GM19025 (cell line): ENCODE measurements around the gene LAMA2.
"Not testable (repeated sequence)": the region's sequence is repeated elsewhere in the genome, so short reads cannot be mapped to it uniquely, and the experiment has no call there.

Experiments
- ATAC-seq: cut with Tn5 transposase; IDR thresholded peaks from one replicate; pipeline ENCODE4 v1.9.1; 2021; ENCODE audit warnings: mild to moderate bottlenecking, low read depth, moderate library complexity; ENCODE audit not compliant: unreplicated experiment

Gene LAMA2

GRCh38 chr6:129059650-129060049 lies 176.7 kb downstream of the LAMA2 start:
- no peak for ATAC-seq

GRCh38 chr6:129069006-129069405 lies 186.1 kb downstream of the LAMA2 start:
- no peak for ATAC-seq

DNA sequence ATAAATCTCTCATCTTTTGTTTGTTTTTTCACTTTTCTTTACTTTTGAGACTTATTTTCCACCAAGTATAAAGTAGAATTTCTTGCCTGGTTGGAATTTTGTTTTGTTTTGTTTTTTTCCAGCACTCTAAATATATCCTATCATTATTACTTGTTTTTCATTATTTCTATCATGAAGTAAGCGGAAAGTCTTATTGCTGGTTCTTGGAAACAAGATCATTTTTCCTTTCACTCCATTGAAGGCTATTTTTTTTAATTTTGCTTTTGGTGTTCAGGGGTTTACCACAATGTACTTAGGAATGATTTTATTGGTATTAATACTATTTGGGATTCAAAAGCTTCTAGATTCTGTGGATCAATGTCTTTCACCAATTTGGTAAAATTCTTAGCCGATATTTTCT lies 190.1 kb downstream of the LAMA2 start:
- no peak for ATAC-seq

DNA sequence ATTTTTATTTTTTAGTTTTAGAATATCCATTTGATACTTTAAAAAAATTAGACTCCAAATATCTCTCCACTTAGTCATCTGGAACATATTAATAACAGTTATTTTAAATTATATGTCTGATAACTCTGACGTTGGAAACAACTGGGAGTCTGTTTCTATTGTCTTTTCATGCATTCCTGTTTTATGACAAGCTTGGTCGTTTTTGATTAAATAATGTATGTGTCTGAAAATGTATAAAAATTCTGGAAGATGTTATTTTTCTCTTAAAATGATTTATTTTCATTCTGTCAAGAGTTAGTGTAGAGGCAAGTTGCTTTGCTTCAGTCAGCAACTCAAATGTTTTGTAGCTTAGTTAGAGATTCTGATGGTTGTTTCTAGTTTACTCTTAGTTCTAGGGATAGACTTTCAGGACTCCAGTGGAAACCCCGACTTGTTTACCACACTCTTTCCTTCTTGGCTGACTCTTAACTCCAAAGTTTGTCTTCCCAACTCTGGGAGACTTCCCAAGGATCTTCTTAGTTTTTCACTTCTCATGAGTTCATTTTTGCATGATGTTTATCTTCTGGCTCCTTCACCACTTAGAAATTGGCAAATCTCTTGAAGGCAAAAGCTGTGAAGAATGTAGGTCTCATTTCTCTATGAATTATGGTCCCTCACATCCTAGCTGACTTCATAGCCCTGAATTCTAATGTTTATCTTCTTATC lies 190.9 kb downstream of the LAMA2 start:
- no peak for ATAC-seq

- no peak for ATAC-seq
These were observed 201.5 kb downstream of the LAMA2 start for GRCh38 chr6:129084406-129084805.

DNA sequence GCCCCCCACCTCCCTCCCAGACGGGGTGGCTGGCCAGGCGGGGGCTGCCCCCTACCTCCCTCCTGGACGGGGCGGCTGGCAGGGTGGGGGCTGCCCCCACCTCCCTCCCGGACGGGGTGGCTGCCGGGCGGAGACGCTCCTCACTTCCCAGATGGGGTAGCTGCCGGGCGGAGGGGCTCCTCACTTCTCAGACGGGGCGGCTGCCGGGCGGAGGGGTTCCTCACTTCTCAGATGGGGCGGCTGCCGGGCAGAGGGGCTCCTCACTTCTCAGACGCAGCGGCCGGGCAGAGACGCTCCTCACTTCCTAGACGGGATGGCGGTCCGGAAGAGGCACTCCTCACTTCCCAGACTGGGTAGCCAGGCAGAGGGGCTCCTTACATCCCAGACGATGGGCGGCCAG lies 205.5 kb downstream of the LAMA2 start:
- ATAC-seq = not testable (repeated sequence)

GRCh38 chr6:129089357-129089756 lies 206.4 kb downstream of the LAMA2 start:
- no peak for ATAC-seq

GRCh38 chr6:129094147-129094546 lies 211.2 kb downstream of the LAMA2 start:
- ATAC-seq = no peak

DNA sequence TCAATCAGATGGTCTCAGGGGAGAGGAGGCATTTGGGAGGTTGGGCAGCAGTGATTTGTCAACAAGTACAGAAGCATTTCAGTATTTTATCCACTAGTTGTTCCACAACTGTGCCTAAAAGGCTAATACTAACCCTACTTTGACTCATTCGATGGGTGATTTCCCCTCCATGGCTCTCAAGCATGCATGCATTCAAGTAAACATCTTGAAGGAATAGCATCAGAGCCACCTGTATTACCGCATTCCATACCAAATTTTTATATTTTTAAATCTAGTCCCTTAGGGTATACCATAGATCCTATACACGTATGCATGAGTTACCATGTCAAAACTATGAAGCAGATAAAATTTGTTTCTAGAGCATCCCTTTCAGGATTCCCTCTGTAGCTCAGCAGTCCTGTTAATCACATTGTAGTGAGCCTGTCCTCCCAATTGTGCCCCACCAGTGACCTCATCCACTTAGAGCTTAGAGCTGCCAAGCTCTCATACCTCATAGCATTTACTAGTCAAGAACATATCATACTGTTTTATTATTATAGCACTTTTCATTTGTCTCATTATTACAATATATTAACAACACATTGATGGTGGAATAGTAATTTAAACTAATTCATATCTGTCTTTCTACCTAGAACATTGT lies 213.8 kb downstream of the LAMA2 start:
- no peak for ATAC-seq

DNA sequence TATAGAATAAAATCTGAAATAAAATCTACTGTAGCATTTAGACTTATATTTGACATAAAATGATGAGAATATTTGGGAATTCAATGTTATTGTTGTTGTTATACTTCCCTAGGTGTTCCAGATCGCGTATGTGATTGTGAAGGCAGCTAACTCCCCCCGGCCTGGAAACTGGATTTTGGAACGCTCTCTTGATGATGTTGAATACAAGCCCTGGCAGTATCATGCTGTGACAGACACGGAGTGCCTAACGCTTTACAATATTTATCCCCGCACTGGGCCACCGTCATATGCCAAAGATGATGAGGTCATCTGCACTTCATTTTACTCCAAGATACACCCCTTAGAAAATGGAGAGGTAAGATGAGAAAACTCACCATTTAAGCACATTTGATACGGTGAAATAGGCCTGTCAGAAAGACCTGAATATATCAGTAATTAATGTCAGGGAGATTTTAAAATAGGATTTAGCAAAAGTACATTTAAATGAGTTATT lies 215.2 kb downstream of the LAMA2 start:
- ATAC-seq = no peak

DNA sequence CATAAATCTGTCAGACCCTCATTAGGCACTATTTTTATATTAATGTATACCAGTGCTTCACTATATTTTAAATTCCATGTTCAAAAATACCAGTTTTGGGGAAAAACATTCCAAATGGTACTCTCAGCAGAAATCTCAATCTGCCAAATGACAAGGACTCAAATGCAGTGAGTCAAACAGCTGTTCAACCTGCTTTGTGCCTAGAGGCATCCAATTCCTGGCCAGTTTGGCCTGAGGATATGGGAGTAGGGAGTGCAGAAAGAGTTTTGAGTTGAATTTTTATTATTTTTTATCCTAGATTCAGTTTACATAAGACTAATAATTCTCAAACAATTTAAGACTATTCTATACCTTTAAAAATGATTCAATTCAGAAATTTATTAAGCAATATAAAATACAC lies 216.8 kb downstream of the LAMA2 start:
- no peak for ATAC-seq

DNA sequence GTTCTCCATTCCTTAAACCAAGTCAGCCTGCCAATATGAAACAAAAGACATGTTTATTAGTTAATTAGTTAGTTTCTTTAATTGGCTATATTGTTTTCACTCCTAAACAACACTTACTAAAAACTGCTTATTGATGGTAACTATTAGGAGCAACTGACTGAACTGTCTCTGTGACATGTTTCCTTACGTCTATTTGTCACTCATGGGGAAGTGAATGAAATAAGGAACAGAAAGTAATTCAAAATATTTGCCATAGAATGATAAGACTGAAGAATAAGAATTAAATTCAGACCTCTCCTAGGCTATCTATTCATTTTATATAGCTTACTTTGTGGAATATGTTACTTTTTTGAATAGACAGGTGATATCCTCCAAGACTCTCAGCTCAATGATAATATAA lies 217.2 kb downstream of the LAMA2 start:
- ATAC-seq = no peak

- no peak for ATAC-seq
These were observed 219.8 kb downstream of the LAMA2 start for GRCh38 chr6:129102741-129103140.

DNA sequence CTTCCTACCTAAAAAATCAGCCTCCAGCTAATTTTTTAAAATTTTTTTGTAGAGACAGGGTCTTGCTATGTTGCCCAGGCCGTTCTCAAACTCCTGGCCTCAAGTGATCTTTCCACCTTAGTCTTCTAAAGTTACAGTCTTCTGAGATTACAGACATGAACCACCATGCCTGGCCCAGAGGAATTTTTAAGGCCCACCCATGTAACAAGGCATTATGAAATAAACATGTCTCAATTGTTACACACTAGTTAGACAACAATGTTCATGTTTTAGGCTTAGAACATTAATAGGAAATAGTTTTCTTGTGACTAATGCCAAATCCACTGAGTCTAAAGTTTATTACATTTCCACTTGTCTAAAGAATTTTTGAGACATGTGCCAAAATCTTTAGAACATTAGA lies 221.2 kb downstream of the LAMA2 start:
- no peak for ATAC-seq

DNA sequence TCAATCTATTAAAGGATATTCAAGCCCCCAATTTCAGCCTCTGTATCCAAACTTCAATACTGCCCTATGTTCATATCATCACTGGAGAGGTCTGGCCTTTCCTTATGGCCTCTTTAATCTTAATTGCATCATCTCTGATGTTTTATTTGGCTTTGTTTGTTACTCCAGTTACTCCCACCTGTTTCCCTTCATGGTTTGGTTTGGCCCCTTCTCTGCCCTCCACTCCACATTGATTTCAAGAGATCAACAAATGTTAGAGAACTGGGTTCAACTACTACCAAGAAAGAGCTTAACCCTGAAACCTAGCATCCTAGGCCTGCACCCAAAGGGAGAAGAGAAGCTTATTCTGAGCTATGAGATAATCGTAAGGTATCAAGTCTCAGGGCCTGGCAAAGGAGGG lies 221.6 kb downstream of the LAMA2 start:
- no peak for ATAC-seq

- ATAC-seq = no peak
These were observed 222.1 kb downstream of the LAMA2 start for GRCh38 chr6:129105035-129105434.

GRCh38 chr6:129105793-129106192 lies 222.9 kb downstream of the LAMA2 start:
- no peak for ATAC-seq

GRCh38 chr6:129108337-129108736 lies 225.4 kb downstream of the LAMA2 start:
- ATAC-seq = no peak

- ATAC-seq = no peak
These were observed 227.9 kb downstream of the LAMA2 start for GRCh38 chr6:129110690-129111343.

- no peak for ATAC-seq
These were observed 228.4 kb downstream of the LAMA2 start for GRCh38 chr6:129111346-129111745.

- no peak for ATAC-seq
These were observed 228.9 kb downstream of the LAMA2 start for GRCh38 chr6:129111853-129112252.

- ATAC-seq = no peak
These were observed 229.7 kb downstream of the LAMA2 start for GRCh38 chr6:129112591-129112990.
